Nephron progenitor cell (in vitro differentiated cells): ENCODE measurements around the gene OR10G6.
"Not testable (repeated sequence)": the region's sequence is repeated elsewhere in the genome, so short reads cannot be mapped to it uniquely, and the experiment has no call there.

Experiments used
- DNase-seq: peaks from one replicate; pipeline ENCODE4 v3.0.0; 2021
- H3K27ac Mint-ChIP-seq: 2 replicates; pipeline ENCODE4 v1.8.0; 2021; ENCODE audit warnings: mild to moderate bottlenecking, moderate library complexity, mixed read lengths
- H3K27me3 Mint-ChIP-seq: 2 replicates; pipeline ENCODE4 v1.8.0; 2021; ENCODE audit warnings: mild to moderate bottlenecking, low read depth, mixed read lengths; ENCODE audit not compliant: poor library complexity
- H3K36me3 Mint-ChIP-seq: 2 replicates; pipeline ENCODE4 v1.8.0; 2021; ENCODE audit warnings: low read depth, mixed read lengths
- H3K4me1 Mint-ChIP-seq: 2 replicates; pipeline ENCODE4 v1.8.0; 2021; ENCODE audit warnings: mixed read lengths
- H3K4me3 Mint-ChIP-seq: 2 replicates; pipeline ENCODE4 v1.8.0; 2021; ENCODE audit warnings: mild to moderate bottlenecking, moderate library complexity, mixed read lengths
- H3K9me3 Mint-ChIP-seq: 2 replicates; pipeline ENCODE4 v1.8.0; 2021; ENCODE audit warnings: mild to moderate bottlenecking, moderate library complexity, mixed read lengths
- CTCF ChIP-seq: fragments of 200-600 bp; sonication (generic); IDR thresholded peaks from 2 replicates; pipeline ENCODE4 v1.5.0; 2021; ENCODE audit warnings: antibody characterized with exemption

The OR10G6 gene, protein sequence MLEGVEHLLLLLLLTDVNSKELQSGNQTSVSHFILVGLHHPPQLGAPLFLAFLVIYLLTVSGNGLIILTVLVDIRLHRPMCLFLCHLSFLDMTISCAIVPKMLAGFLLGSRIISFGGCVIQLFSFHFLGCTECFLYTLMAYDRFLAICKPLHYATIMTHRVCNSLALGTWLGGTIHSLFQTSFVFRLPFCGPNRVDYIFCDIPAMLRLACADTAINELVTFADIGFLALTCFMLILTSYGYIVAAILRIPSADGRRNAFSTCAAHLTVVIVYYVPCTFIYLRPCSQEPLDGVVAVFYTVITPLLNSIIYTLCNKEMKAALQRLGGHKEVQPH

GRCh38 chr11:123995119-123995518 is at the start of gene OR10G6:
OR10G6 (minus strand) TSS chr11:123995161; CDS start chr11:123995161, 0 bp downstream.
- Mint-ChIP-seq H3K9me3 (no peaks in the 10 kb centered on the region), H3K4me3 (no peak within 1 kb of the TSS), H3K4me1 (no peaks in the 10 kb centered on the region), H3K27me3 (no peaks in the 10 kb centered on the region), H3K36me3 (no peaks in the 10 kb centered on the region), H3K27ac (no peak within 1 kb of the TSS)
- no peak for DNase-seq
- no peak for TF ChIP-seq CTCF

DNA sequence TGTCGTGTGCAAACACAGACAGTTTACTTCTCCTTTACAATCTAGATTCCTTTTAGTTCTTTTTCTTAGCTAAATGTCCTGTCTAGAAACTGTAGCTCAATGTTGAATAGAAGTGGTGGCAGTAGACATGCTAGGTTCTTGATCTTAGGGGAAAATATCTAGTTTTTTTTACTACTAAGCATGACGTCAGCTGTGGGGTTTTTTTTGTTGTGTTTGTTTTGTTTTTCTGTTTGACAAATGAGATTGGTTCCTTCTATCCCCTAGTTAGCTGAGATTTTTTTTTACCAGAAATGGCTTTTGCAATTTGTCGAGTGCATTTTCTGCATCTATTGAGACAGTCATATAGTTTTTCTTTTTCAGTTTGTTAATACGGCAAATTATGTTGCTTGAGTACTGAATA is 48.5 kb upstream of the OR10G6 start:
- H3K36me3 Mint-ChIP-seq: no peaks in the 10 kb centered on the region
- no peak overlapping the region for H3K27ac Mint-ChIP-seq
- no peaks in the 10 kb centered on the region for H3K9me3 Mint-ChIP-seq
- no peaks in the 10 kb centered on the region for H3K4me1 Mint-ChIP-seq
- no peak for DNase-seq
- no peak for TF ChIP-seq CTCF
- H3K4me3 Mint-ChIP-seq: no peak overlapping the region
- H3K27me3 Mint-ChIP-seq: peaks cover 8% of the 10 kb centered on the region

DNA sequence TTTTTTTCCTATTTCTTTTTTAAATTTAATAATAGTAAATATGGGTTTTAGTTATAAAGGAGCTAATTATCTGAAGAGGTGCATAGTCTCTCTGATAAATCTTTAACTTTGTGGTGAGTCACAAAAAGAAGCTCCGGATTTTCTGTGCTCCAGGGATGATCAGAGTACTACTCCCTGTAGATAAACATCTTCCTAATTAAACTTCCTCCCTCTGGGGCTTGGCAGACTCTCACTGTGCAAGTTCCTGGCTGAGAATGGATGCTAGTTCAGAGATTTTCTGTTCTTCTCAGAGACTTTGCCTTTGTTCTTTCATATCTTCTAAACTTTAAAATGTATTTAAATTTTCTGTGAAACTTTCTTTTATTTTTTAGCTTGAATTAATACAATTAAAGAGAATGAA is 46.3 kb upstream of the OR10G6 start, which contains the start of gene OR10G7:
Gene OR10G7, minus strand, starts transcription at position 72 of the 400 bp plus-strand sequence. CDS start 2,324 bp downstream, outside the sequence.
- no peaks in the 10 kb centered on the region for H3K9me3 Mint-ChIP-seq
- no peak within 1 kb of the TSS for H3K4me3 Mint-ChIP-seq
- DNase-seq: no peak
- no peaks in the 10 kb centered on the region for H3K4me1 Mint-ChIP-seq
- no peak within 1 kb of the TSS for H3K27ac Mint-ChIP-seq
- no peak for TF ChIP-seq CTCF
- H3K36me3 Mint-ChIP-seq: no peaks in the 10 kb centered on the region
- H3K27me3 Mint-ChIP-seq: peaks cover 4% of the 10 kb centered on the region

- Mint-ChIP-seq H3K27me3 (peaks cover 4% of the 10 kb centered on the region), H3K36me3 (no peaks in the 10 kb centered on the region), H3K9me3 (no peaks in the 10 kb centered on the region), H3K4me3 (no peak overlapping the region), H3K4me1 (no peaks in the 10 kb centered on the region), H3K27ac (no peak overlapping the region)
- no peak for TF ChIP-seq CTCF
- DNase-seq: no peak
Measured at GRCh38 chr11:124039557-124039956, 44.6 kb upstream of the OR10G6 start.

- peaks cover 1% of the 10 kb centered on the region for H3K4me1 Mint-ChIP-seq
- H3K27me3 Mint-ChIP-seq: peaks cover 4% of the 10 kb centered on the region
- H3K4me3 Mint-ChIP-seq: no peak overlapping the region
- no peak overlapping the region for H3K27ac Mint-ChIP-seq
- no peaks in the 10 kb centered on the region for H3K36me3 Mint-ChIP-seq
- no peak for TF ChIP-seq CTCF
- no peaks in the 10 kb centered on the region for H3K9me3 Mint-ChIP-seq
- DNase-seq: no peak
Measured at GRCh38 chr11:124036666-124037065, 41.7 kb upstream of the OR10G6 start.

- Mint-ChIP-seq H3K4me1 (peaks cover 4% of the 10 kb centered on the region), H3K9me3 (no peaks in the 10 kb centered on the region), H3K27me3 (peaks cover 8% of the 10 kb centered on the region), H3K27ac (no peak within 1 kb of the TSS), H3K36me3 (no peaks in the 10 kb centered on the region), H3K4me3 (no peak within 1 kb of the TSS)
- no peak for TF ChIP-seq CTCF
- no peak for DNase-seq
Measured at GRCh38 chr11:124026498-124026897, 31.5 kb upstream of the OR10G6 start, which contains the start of gene OR10G8. OR10G8 (plus strand) TSS chr11:124026798; CDS start chr11:124029623, 2,825 bp downstream.

DNA sequence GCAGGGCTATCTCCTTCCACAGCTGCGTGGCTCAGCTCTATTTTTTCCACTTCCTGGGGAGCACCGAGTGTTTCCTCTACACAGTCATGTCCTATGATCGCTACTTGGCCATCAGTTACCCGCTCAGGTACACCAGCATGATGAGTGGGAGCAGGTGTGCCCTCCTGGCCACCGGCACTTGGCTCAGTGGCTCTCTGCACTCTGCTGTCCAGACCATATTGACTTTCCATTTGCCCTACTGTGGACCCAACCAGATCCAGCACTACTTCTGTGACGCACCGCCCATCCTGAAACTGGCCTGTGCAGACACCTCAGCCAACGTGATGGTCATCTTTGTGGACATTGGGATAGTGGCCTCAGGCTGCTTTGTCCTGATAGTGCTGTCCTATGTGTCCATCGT is 20.9 kb upstream of the OR10G6 start:
- H3K4me1 Mint-ChIP-seq, H3K27me3 Mint-ChIP-seq, DNase-seq, H3K9me3 Mint-ChIP-seq, H3K4me3 Mint-ChIP-seq, H3K36me3 Mint-ChIP-seq, H3K27ac Mint-ChIP-seq: not testable (repeated sequence)
